HepG2 (cell line): ENCODE results near the gene CGREF1. TPM values are rescaled to one million over a fixed set of nuclear protein-coding genes. Genes with fewer than 3 reads are reported as not detected.

Experiments used
- ATAC-seq: fragments of 200-7000 bp; cut with Tn5 transposase; 3 replicates; pipeline ENCODE4 v1.9.1; 2020; ENCODE audit warnings: mild to moderate bottlenecking, moderate library complexity
- BruUV-seq: library from RNA; stranded (reverse); fragments of 400-500 nt; replicated peaks from 2 replicates; lab custom pipeline; 2021; lab: Mats Ljungman, UMichigan
- CTCF ChIA-PET: fragments of 300-600 bp; formaldehyde crosslinking; extraction: SDS; loops from one replicate; lab custom pipeline; 2021; ENCODE audit warnings: low total read pairs, inconsistent platforms, low intra/inter-chr PET ratio; lab: Yijun Ruan, JAX
- POLR2A ChIA-PET: fragments of 350-600 bp; sonication (Branson Sonifier 250); formaldehyde crosslinking; loops from one replicate; lab custom pipeline; 2020; ENCODE audit warnings: antibody characterized with exemption, inconsistent platforms; lab: Yijun Ruan, JAX
- DNase-seq: peaks from one replicate; pipeline ENCODE4 v3.0.0-alpha.2; 2015; ENCODE audit warnings: low spot score
- FAIRE-seq: peaks from 3 replicates; lab custom pipeline; 2011; peaks lifted over from hg19 to GRCh38; lab: Jason Lieb, UNC
- H2AFZ ChIP-seq: one replicate; pipeline ENCODE4 v1.6.1; 2011; ENCODE audit warnings: low read length, inconsistent platforms
- H3K27ac ChIP-seq: fragments of 300-600 bp; 3 replicates; pipeline ENCODE4 v1.8.0; 2011; ENCODE audit warnings: mixed run types, mild to moderate bottlenecking, mixed read lengths, low read length, inconsistent platforms; ENCODE audit not compliant: insufficient read depth; ENCODE audit errors: extremely low read length
- H3K27me3 ChIP-seq, 2 experiments: fragments of 200-600 bp in 1 of 2; 2 replicates in 1 of 2; 3 replicates in 1 of 2; pipeline versions ENCODE4 v1.6.0 to v1.8.0; 2011; ENCODE audit warnings: low read length in 2 of 2, mild to moderate bottlenecking in 2 of 2, moderate library complexity in 2 of 2, inconsistent platforms in 1 of 2; ENCODE audit not compliant: insufficient read depth in 2 of 2, control insufficient read depth in 1 of 2
- H3K36me3 ChIP-seq, 2 experiments: fragments of 200-600 bp in 1 of 2; replicated peaks in 1 of 2; 2 replicates in 1 of 2; 3 replicates in 1 of 2; pipeline versions ENCODE4 v1.5.1 to v1.8.0; 2011; ENCODE audit warnings: low read length in 2 of 2, inconsistent platforms in 1 of 2; ENCODE audit not compliant: insufficient read depth in 2 of 2, control insufficient read depth in 1 of 2
- H3K4me1 ChIP-seq: 2 replicates; pipeline ENCODE4 v1.5.1; 2012; ENCODE audit warnings: low read length, inconsistent platforms; ENCODE audit not compliant: insufficient read depth
- H3K4me2 ChIP-seq: 2 replicates; pipeline ENCODE4 v1.6.0; 2011; ENCODE audit warnings: low read depth, low read length, inconsistent platforms
- H3K4me3 ChIP-seq, 3 experiments: fragments of 200-600 bp in 1 of 3; sonication (generic), shearing (Covaris generic) in 1 of 3; replicated peaks in 1 of 3; 2 replicates each; pipeline ENCODE4 v1.5.1; 2011 to 2016; ENCODE audit warnings: low read length in 3 of 3, inconsistent platforms in 2 of 3, low read depth in 2 of 3, mild to moderate bottlenecking in 2 of 3, control low read depth in 1 of 3, mixed read lengths in 1 of 3; ENCODE audit not compliant: insufficient read depth in 1 of 3
- H3K79me2 ChIP-seq: one replicate; pipeline ENCODE4 v1.6.1; 2011; ENCODE audit warnings: low read length, inconsistent platforms; ENCODE audit not compliant: insufficient read depth
- H3K9ac ChIP-seq: 2 replicates; pipeline ENCODE4 v1.6.0; 2011; ENCODE audit warnings: mild to moderate bottlenecking, low read depth, low read length, inconsistent platforms; ENCODE audit not compliant: insufficient read depth
- H3K9me3 ChIP-seq: 2 replicates; pipeline ENCODE4 v1.5.1; 2012; ENCODE audit warnings: mild to moderate bottlenecking, low read length
- H4K20me1 ChIP-seq: 2 replicates; pipeline ENCODE4 v1.6.0; 2011; ENCODE audit warnings: inconsistent platforms, mild to moderate bottlenecking, low read length, moderate library complexity; ENCODE audit not compliant: insufficient read depth
- ATF5 ChIP-seq: sonication (generic); formaldehyde crosslinking; IDR thresholded peaks from 2 replicates; pipeline ENCODE4 v1.4.0; 2020; ENCODE audit warnings: mild to moderate bottlenecking, low read depth, missing genetic modification reagents
- ELF4 ChIP-seq: sonication (generic); formaldehyde crosslinking; IDR thresholded peaks from 2 replicates; pipeline ENCODE4 v1.5.0; 2020; ENCODE audit warnings: missing genetic modification reagents, mild to moderate bottlenecking, moderate library complexity, borderline replicate concordance
- GZF1 ChIP-seq: sonication (generic); formaldehyde crosslinking; IDR thresholded peaks from 2 replicates; pipeline ENCODE4 v1.5.1; 2020; ENCODE audit warnings: mild to moderate bottlenecking, missing genetic modification reagents
- SCMH1 ChIP-seq: sonication (generic); formaldehyde crosslinking; IDR thresholded peaks from 2 replicates; pipeline ENCODE4 v1.9.0; 2021; ENCODE audit warnings: missing genetic modification reagents, mild to moderate bottlenecking, borderline replicate concordance
- ZFP82 ChIP-seq: sonication (generic); formaldehyde crosslinking; IDR thresholded peaks from 2 replicates; pipeline ENCODE4 v1.5.1; 2020; ENCODE audit warnings: mild to moderate bottlenecking, missing genetic modification reagents, borderline replicate concordance
- ZNF256 ChIP-seq: sonication (generic); formaldehyde crosslinking; conservative IDR thresholded peaks from 2 replicates; pipeline ENCODE4 v1.4.0; 2020; ENCODE audit warnings: missing genetic modification reagents
- ZNF543 ChIP-seq: sonication (generic); formaldehyde crosslinking; IDR thresholded peaks from 2 replicates; pipeline ENCODE4 v1.4.0; 2020; ENCODE audit warnings: mild to moderate bottlenecking, missing genetic modification reagents
- WGBS: methylation state at CpG from one replicate; pipeline ENCODE4 v1.1.6; 2017; ENCODE audit warnings: low lambda C conversion rate; 5-methylcytosine and 5-hydroxymethylcytosine counted together
- in situ Hi-C: cut with HindIII; loops from 2 replicates; pipeline ENCODE4 v1.10.0; 2017; ENCODE audit warnings: low pct_unique_long_range_greater_than_20kb; ENCODE audit not compliant: extremely low pct_ligation_motif_present
- intact Hi-C: fragments of 100-400 bp; cut with micrococcal nuclease; formaldehyde crosslinking; loops from one replicate; pipeline ENCODE4 v1.10.0; 2022; ENCODE audit not compliant: unreplicated experiment
- polyA plus RNA-seq, 8 experiments: library from polyadenylated mRNA; depleted of rRNA in 3 of 8; stranded (reverse) in 7 of 8; unstranded in 1 of 8; fragments of >200 nt; fragmentation: Illumina TruSeq in 4 of 8; extraction: Trizol in 4 of 8; gene quantifications; 2 replicates each; pipeline versions ENCODE4 v1.2.1 to v1.2.3, GENCODE V29; 2011 to 2016; ENCODE audit warnings: low read depth in 4 of 8, missing spikeins in 1 of 8, mixed read lengths in 1 of 8; ENCODE audit not compliant: insufficient read depth in 1 of 8
- total RNA-seq, 5 experiments: library from RNA; depleted of rRNA; stranded (reverse); fragments of >200 nt; fragmentation: Illumina TruSeq; extraction: Trizol; gene quantifications; 2 replicates each; pipeline ENCODE4 v1.2.3, GENCODE V29; 2016; ENCODE audit warnings: low read depth in 1 of 5
- TF ChIP-seq, protein P1 (sequence below): sonication (generic); formaldehyde crosslinking; IDR thresholded peaks from 2 replicates; pipeline ENCODE4 v1.5.0; 2020; ENCODE audit warnings: missing genetic modification reagents, mild to moderate bottlenecking, borderline replicate concordance

Gene CGREF1
- total and polyA plus RNA-seq, 2 of the 13 experiments (the other 11 are each of a cell fraction or from before 2014, with no cell fraction given), result 13.9 to 23.4 TPM

DNA sequence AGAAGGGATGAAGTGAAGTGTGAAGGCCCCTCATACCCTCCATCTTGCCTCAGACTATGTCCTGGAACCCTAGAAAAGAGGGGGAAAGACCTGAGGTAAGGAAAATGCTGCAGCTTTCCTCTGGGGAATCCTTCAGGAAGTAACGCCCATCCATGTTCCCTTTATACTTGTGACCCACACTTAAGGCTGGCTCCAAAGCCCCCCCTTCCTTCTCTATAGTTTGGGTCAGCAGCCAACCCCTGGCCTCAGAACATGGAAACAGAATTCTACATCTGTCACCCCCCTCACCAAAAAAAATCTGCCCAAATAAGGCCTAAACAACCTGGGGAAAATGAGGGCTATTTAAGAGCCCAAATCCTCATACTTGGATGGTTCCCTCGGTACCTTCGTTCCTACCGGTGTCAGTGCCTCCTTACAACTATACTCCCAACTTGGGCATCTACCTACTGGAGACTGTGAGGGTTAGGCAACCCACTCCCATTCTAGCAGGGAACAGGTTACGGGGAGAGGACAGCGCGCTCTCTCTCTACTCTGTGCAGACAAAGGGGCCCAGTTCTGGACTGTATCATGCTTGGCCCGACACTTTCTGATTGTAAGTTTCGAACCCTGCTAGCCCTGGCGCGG is 48.2 kb downstream of the CGREF1 start (continued):
- TF ChIP-seq ZFP82 (CRISPR knock-in tag), result 0 out of 2 replicates have a peak, but pooled peaks have one; percentile 37
- TF ChIP-seq ZNF256 (CRISPR knock-in tag), result 0 out of 2 replicates have a peak, but pooled peaks have one; percentile 65
- no peak for TF ChIP-seq GZF1
- no peak for TF ChIP-seq ZNF543 (CRISPR knock-in tag)
- no peak for TF ChIP-seq ATF5 (CRISPR knock-in tag)

- peaks cover 0 to 14% of the 10 kb centered on the region in 2 experiments; a peak in 2 of 5 replicates for H3K27me3 ChIP-seq
- ChIA-PET CTCF (no interaction called here), POLR2A (interaction anchor here (2.6 to 3.4 kb wide), 2 partner anchors 17 to 142 kb away, joined by 12 to 88 read pairs; partner anchors contain the start of genes AGBL5, ATRAID and SLC5A6)
- H2AFZ ChIP-seq, result no peak overlapping the region
- H3K4me1 ChIP-seq, result peaks cover 56% of the 10 kb centered on the region
- H3K36me3 ChIP-seq, result peaks cover 15 to 27% of the 10 kb centered on the region in 2 experiments
- intact Hi-C loops, result no loop called here
- in situ Hi-C loops, result no loop called here
- peak overlapping the region; percentile 92 to 99 (median 98) for H3K4me3 ChIP-seq
- TF ChIP-seq ELF4 (CRISPR knock-in tag) (0 out of 2 replicates have a peak, but pooled peaks have one; percentile 25), SCMH1 (CRISPR knock-in tag) (no peak)
- TF ChIP-seq, protein P1, sequence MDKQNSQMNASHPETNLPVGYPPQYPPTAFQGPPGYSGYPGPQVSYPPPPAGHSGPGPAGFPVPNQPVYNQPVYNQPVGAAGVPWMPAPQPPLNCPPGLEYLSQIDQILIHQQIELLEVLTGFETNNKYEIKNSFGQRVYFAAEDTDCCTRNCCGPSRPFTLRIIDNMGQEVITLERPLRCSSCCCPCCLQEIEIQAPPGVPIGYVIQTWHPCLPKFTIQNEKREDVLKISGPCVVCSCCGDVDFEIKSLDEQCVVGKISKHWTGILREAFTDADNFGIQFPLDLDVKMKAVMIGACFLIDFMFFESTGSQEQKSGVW, result no peak
- peak overlapping the region; percentile 97 for H3K9ac ChIP-seq
- peak overlapping the region; percentile 72 for H3K27ac ChIP-seq
- H3K9me3 ChIP-seq, result no peaks in the 10 kb centered on the region
- ATAC-seq (no peak), DNase-seq (no peak), FAIRE-seq (no peak)
- 89% methylated on average over 8 of the region's 8 CpGs for WGBS
- no TSS peak for BruUV-seq
- no peaks in the 10 kb centered on the region for H4K20me1 ChIP-seq
- peak overlapping the region; percentile 96 for H3K4me2 ChIP-seq
- peaks cover 30% of the 10 kb centered on the region for H3K79me2 ChIP-seq
Observed at GRCh38 chr2:27069961-27070618, 48.8 kb downstream of the CGREF1 start.
